ENCODE results near the gene WDR27.

GRCh38 chr6:169503422-169504152 is 198.2 kb downstream of the WDR27 start:
- no peak for TF ChIP-seq POLR2AphosphoS5 (IDR thresholded peaks at IDR 0.05; ENCODE audit: low read depth, low read length)
- no peak for TF ChIP-seq SIN3A (IDR thresholded peaks at IDR 0.05; ENCODE audit: borderline replicate concordance, insufficient read depth, low read length)
